Suprapubic skin (tissue), 4 donors: Measurements from ENCODE around the gene ELAVL1. TPM values are rescaled to one million over a fixed set of nuclear protein-coding genes. Genes with fewer than 3 reads are reported as not detected.

Source experiments
- DNase-seq, 2 donors: peaks; one replicate each; pipeline ENCODE4 v3.0.0-alpha.2; 2019; ENCODE audit warnings: low spot score in 2 of 2
- H3K27ac ChIP-seq: fragments of 200-600 bp; sonication (generic); one replicate; pipeline ENCODE4 v1.5.1; 2019
- H3K27me3 ChIP-seq: fragments of 200-600 bp; sonication (generic); one replicate; pipeline ENCODE4 v1.5.1; 2019
- H3K36me3 ChIP-seq: fragments of 200-600 bp; sonication (generic); one replicate; pipeline ENCODE4 v1.5.1; 2019
- H3K4me1 ChIP-seq: fragments of 200-600 bp; sonication (generic); one replicate; pipeline ENCODE4 v1.5.1; 2019
- H3K4me3 ChIP-seq: fragments of 200-600 bp; sonication (generic); one replicate; pipeline ENCODE4 v1.5.1; 2019; ENCODE audit warnings: mild to moderate bottlenecking
- H3K9me3 ChIP-seq: fragments of 200-600 bp; sonication (generic); one replicate; pipeline ENCODE4 v1.5.1; 2019
- EP300 ChIP-seq: sonication (generic); formaldehyde crosslinking; IDR thresholded peaks from one replicate; pipeline ENCODE4 v1.6.1; 2017; ENCODE audit warnings: antibody characterized with exemption
- POLR2A ChIP-seq, 2 donors: fragments of 450-650 bp; IDR thresholded peaks; one replicate each; pipeline ENCODE4 v1.6.1; 2017; ENCODE audit warnings: antibody characterized with exemption in 2 of 2, mild to moderate bottlenecking in 2 of 2, moderate library complexity in 2 of 2
- POLR2AphosphoS5 ChIP-seq, 3 donors: sonication (generic); formaldehyde crosslinking; IDR thresholded peaks; one replicate each; pipeline ENCODE4 v1.6.1; 2017; ENCODE audit warnings: antibody characterized with exemption in 3 of 3
- WGBS: methylation state at CpG from one replicate; pipeline ENCODE4 v1.1.5; 2018; 5-methylcytosine and 5-hydroxymethylcytosine counted together
- total RNA-seq, 4 donors: library from RNA; depleted of rRNA; stranded (reverse); fragments of >200 nt; gene quantifications; one replicate each; pipeline ENCODE4 v1.1.0, GENCODE V29; 2016
- TF ChIP-seq, protein P1 (sequence below), 2 donors: fragments of 200-600 bp in 1 of 2; fragments of 450-650 bp in 1 of 2; sonication (generic) in 1 of 2; IDR thresholded peaks; one replicate each; pipeline ENCODE4 v1.5.1; 2016 to 2019; ENCODE audit warnings: antibody characterized with exemption in 2 of 2, mild to moderate bottlenecking in 1 of 2, moderate library complexity in 1 of 2

Gene ELAVL1
- total RNA-seq, 4 donors from 2014 or later, result 32.4 to 38.2 (median 37.2) TPM

DNA sequence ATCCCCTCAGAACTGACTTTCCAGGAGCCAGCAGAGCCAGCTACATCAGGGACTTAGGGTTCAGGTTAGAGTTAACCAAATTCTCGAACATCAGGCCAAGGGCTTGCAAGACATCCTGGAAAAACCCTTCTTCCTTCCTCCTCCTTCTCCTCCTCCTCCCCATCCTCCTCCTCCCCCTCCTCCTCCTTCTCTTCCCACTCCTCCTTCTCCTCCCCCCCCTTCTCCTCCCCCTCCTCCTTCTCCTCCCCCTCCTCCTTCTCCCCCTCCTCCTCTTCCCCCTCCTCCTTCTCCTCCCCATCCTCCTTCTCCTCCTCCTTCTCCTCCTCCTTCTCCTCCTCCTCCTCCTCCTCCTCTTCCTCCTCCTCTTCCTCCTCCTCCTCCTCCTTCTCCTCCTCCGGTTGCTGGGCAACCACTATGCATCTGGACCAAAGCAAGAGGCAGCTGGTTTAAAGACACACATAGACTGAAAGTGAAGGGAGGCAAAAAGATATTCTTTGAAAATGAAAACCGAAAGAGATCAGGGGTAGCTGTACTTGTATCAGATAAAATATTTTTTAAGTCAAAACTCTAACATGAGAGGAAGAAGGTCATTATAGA, 41.2 kb upstream of the ELAVL1 start:
- WGBS, result 66% methylated on average over 3 of the region's 3 CpGs
- no peak overlapping the region for H3K4me3 ChIP-seq
- H3K27me3 ChIP-seq, result peaks cover 4% of the 10 kb centered on the region
- TF ChIP-seq POLR2A (IDR thresholded peaks at IDR 0.05) (no peak), EP300 (no peak), POLR2AphosphoS5 (IDR thresholded peaks at IDR 0.05) (no peak)
- TF ChIP-seq, protein P1, sequence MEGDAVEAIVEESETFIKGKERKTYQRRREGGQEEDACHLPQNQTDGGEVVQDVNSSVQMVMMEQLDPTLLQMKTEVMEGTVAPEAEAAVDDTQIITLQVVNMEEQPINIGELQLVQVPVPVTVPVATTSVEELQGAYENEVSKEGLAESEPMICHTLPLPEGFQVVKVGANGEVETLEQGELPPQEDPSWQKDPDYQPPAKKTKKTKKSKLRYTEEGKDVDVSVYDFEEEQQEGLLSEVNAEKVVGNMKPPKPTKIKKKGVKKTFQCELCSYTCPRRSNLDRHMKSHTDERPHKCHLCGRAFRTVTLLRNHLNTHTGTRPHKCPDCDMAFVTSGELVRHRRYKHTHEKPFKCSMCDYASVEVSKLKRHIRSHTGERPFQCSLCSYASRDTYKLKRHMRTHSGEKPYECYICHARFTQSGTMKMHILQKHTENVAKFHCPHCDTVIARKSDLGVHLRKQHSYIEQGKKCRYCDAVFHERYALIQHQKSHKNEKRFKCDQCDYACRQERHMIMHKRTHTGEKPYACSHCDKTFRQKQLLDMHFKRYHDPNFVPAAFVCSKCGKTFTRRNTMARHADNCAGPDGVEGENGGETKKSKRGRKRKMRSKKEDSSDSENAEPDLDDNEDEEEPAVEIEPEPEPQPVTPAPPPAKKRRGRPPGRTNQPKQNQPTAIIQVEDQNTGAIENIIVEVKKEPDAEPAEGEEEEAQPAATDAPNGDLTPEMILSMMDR (IDR thresholded peaks at IDR 0.05), result no peak
- no peak for DNase-seq
- H3K27ac ChIP-seq, result no peak overlapping the region
- no peaks in the 10 kb centered on the region for H3K9me3 ChIP-seq
- peaks cover 7% of the 10 kb centered on the region for H3K4me1 ChIP-seq
- H3K36me3 ChIP-seq, result no peaks in the 10 kb centered on the region

DNA sequence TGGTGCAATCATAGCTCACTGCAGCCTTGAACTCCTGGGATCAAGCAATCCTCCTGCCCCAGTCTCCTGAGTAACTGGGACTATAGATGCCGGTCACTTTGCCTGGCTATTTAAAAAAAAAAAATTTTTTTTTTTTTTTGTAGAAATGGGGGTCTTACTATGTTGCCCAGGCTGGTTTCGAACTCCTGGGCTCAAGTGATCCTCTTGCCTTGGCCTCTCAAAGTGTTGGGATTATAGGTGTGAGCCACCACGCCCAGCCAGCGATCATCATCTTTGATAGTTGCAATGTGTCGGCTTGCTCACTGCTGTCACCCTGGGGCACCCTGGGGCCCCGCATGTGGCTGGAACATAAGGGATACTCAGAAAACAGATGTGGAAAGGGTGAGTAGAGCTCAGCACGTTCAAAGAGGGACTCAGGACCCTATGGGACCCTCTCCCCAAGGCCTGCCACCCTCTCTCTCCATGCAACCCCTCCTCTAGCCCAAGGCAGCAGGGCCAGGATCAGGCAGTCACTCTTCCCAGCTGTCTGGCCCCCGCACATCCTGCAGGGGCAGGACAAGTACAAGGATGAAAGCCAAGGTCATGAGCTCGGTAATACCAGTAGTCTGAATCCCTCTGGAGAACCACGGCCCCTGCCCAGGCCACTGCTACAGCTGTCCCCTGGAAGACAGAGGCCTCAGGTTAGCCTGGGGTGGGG, 40.6 kb upstream of the ELAVL1 start:
- Histone ChIP-seq H3K4me1 (peaks cover 7% of the 10 kb centered on the region), H3K36me3 (no peaks in the 10 kb centered on the region), H3K9me3 (no peaks in the 10 kb centered on the region), H3K27ac (no peak overlapping the region), H3K4me3 (no peak overlapping the region), H3K27me3 (peaks cover 7% of the 10 kb centered on the region)
- DNase-seq, result no peak
- TF ChIP-seq, protein P1 (IDR thresholded peaks at IDR 0.05), result no peak
- TF ChIP-seq POLR2A (IDR thresholded peaks at IDR 0.05), result no peak
- no peak for TF ChIP-seq EP300
- TF ChIP-seq POLR2AphosphoS5 (IDR thresholded peaks at IDR 0.05), result no peak
- 63% methylated on average over 10 of the region's 10 CpGs for WGBS

DNA sequence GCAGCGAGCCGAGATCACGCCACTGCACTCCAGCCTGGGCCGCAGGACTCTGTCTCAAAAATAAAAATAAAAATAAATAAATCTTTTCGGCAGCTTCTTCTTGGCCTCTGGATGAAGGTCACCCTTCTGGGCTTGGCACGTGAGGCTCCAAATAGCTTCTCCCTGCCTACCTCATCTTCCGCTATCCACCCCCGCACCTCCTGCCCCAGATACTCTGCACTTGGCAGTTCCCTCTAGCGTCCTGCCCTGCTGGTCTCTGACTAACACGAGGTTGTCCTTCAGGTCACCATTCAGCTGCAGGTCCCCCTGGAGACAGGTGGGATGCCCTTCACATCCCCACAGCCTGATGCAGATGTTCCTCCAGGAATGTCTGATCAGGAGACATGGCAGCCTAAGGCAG, 38.6 kb upstream of the ELAVL1 start:
- Histone ChIP-seq H3K36me3 (no peaks in the 10 kb centered on the region), H3K4me3 (no peak overlapping the region), H3K27me3 (peaks cover 3% of the 10 kb centered on the region), H3K27ac (no peak overlapping the region), H3K9me3 (no peaks in the 10 kb centered on the region), H3K4me1 (no peaks in the 10 kb centered on the region)
- no peak for DNase-seq
- 87% methylated on average over 10 of the region's 10 CpGs for WGBS
- no peak for TF ChIP-seq POLR2AphosphoS5 (IDR thresholded peaks at IDR 0.05)
- no peak for TF ChIP-seq EP300
- TF ChIP-seq, protein P1 (IDR thresholded peaks at IDR 0.05), result no peak
- TF ChIP-seq POLR2A (IDR thresholded peaks at IDR 0.05), result no peak

DNA sequence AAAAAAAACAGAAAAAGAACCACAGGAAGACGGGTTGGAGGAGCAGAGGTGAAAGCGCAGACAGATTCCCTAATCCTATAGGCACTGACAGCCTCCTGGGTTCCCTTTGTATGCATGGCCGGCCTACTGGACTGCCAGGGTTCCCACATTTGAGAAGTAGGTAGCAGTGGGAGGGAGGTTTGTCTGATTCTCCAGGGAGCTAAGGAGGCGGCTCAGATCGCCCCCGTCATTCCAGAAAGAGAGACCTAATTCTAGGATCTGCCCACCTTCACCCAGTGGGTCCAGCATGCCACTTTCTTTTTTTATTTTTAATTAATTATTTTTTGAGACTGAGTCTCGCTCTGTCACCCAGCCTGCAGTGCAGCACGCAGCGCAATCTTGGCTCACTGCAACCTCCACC, 37.5 kb upstream of the ELAVL1 start:
- Histone ChIP-seq H3K9me3 (no peaks in the 10 kb centered on the region), H3K36me3 (no peaks in the 10 kb centered on the region), H3K4me3 (no peak overlapping the region), H3K27me3 (peaks cover 3% of the 10 kb centered on the region), H3K4me1 (no peaks in the 10 kb centered on the region), H3K27ac (no peak overlapping the region)
- DNase-seq, result no peak
- TF ChIP-seq POLR2A (IDR thresholded peaks at IDR 0.05) (no peak), POLR2AphosphoS5 (IDR thresholded peaks at IDR 0.05) (no peak), EP300 (no peak)
- TF ChIP-seq, protein P1 (IDR thresholded peaks at IDR 0.05), result no peak
- 88% methylated on average over 9 of the region's 9 CpGs for WGBS

DNA sequence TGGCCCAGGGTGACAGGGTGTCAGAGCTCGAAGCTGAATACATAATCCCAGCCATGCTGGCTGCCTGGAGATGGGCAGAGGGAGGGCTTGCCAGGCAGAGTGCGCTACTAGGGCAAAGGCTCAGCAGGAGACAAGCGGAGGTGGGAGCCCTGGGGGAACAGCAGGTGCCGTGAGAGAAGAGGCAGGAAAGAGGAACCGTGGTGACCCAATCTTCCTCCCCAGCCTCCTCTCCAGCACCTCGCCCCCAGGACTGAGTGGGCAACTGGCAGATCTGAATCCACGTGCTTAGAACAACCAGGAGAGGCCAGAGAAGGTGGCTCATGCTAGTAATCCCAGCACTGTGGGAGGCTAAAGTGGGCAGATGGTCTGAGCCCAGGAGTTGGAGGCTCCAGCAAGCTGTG, 36.1 kb upstream of the ELAVL1 start:
- DNase-seq, result no peak
- Histone ChIP-seq H3K27ac (no peak overlapping the region), H3K9me3 (no peaks in the 10 kb centered on the region), H3K4me1 (no peaks in the 10 kb centered on the region), H3K36me3 (no peaks in the 10 kb centered on the region), H3K4me3 (no peak overlapping the region), H3K27me3 (peaks cover 3% of the 10 kb centered on the region)
- TF ChIP-seq POLR2AphosphoS5 (IDR thresholded peaks at IDR 0.05) (no peak), POLR2A (IDR thresholded peaks at IDR 0.05) (no peak)
- TF ChIP-seq, protein P1 (IDR thresholded peaks at IDR 0.05), result no peak
- 64% methylated on average over 7 of the region's 7 CpGs for WGBS
